NCI-H748 (cell line): Measurements from ENCODE around the gene OXCT1.
"Not testable (repeated sequence)": the region's sequence is repeated elsewhere in the genome, so short reads cannot be mapped to it uniquely, and the experiment has no call there.

Source experiments
- DNase-seq: peaks from one replicate; lab custom pipeline; 2025; ENCODE audit not compliant: unreplicated experiment; lab: John Stamatoyannopoulos, UW

Gene OXCT1

DNA sequence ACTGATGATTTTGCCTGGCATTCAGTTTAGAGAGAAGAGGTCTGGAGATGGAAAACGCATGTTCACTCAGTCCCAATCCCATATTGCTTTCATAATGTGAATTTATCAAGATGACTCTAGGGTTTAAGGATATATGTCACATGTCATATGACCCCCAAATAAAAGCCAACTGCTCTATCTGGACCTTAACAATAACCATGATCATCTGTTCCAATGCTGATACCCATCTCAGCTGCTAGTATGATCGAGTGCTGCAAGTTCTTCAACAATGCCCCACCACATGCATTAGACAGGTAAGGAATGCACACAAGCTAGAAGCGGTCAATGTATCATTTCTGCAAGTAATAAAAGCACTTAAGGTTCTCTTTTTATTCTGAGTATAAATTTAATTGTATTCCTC lies 91.8 kb downstream of the OXCT1 start:
- DNase-seq = no peak

DNA sequence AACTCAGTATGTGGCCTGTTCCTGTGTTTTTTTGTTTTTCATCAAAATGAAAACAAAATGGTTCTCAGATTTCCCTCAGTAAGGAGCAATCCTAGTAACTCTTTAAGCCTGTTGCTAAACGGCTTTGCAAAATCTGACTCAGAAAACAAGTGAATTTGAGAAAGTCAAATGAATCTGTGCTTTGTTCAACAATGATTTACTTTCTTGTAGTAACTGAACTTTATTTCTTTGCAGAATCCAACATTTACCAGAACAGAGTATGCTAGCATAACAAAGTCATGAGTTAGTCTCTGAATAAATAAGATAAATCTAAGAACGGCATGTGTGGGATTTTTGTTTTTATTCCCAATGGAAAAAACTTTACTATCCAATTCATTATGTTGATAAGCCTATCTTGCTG lies 93.8 kb downstream of the OXCT1 start:
- no peak for DNase-seq

- DNase-seq = no peak
These were observed 96.4 kb downstream of the OXCT1 start for GRCh38 chr5:41773799-41774198.

DNA sequence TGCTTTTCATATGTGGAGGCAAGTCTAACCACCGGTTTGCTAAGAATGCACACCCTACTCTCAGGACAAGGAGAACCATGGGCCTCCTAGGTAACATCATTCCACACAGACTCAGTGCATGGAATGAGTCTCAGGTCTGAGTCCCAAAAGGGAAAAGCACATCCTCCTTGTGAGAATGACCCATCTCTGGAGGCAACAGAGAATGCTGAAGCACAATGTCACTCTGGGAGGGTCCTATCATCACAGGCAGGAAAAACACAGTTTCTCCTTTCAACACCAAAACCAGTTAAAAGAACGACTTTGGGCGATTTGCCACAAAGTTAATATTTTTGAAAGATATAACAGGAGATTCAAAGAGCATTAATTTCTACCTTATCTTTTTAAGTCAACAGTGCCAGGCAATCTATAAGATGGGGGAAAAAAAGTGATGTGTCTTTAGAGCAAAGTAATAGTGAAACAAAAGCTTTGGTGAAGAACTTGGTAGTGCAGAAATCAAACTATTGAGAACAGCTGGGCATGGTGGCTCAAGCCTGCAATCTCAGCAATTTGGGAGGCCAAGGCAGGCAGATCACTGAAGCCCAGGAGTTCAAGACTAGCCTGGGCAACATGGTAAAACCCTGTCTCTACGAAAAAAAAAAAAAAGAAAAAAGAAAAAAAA lies 97.3 kb downstream of the OXCT1 start:
- DNase-seq = no peak

DNA sequence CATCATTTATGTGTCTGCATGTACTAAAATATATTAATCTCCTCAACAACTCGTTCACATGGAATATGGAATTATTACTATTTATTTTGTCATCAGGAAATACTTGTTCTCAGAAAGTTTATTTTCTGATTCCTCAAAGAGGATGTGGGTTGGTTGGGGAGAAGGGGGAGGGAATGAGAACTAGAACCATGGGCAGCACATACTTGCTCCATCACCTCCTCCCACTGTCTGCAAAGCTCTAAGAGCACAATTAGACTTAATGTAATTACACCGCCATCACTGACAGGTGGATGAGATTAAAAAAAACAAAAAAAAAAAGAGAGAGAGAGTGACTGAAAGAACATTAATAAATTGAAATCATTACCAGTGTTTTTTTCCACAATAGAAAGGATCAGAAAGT lies 98.2 kb downstream of the OXCT1 start:
- DNase-seq = peak; percentile 68

DNA sequence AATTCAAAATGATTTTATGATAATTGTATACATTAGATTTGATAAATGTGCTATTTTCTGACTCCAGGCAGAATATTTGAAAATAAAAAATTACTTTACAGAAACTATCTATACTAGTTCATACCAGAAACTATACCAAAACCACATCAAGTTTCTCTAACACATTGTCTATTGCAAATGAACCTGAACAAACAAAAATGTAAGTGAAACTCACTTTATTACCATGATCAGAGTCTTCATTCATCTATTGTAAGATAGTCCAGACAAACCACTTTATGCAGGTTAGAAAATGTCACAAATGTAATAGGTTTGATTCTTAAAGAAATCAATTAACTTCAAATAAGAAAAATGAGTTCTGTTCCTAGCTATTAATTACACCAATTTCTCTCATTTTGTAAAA lies 99.4 kb downstream of the OXCT1 start:
- no peak for DNase-seq

DNA sequence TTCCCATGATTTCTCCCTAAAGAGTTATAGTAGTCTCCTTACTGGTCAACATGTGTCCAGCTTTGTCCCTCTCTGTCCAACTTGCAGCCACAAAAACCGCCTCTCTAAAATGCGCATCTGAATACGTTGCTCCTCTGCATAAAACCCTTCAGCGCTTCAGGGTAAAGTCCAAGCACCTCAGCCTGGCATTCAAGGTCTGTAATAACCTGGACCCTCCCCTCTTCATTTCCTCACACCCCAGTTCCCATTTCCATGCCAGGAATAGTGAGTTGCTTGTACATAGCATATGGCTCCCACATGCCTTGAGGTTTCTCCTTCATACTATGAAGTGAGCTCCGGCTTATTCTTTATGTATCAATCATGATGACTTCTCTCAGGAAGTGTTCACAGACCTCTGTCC lies 101.5 kb downstream of the OXCT1 start:
- DNase-seq = no peak

GRCh38 chr5:41764650-41765049 lies 105.6 kb downstream of the OXCT1 start:
- no peak for DNase-seq

GRCh38 chr5:41763574-41763973 lies 106.7 kb downstream of the OXCT1 start:
- no peak for DNase-seq

- no peak for DNase-seq
These were observed 107.1 kb downstream of the OXCT1 start for GRCh38 chr5:41763081-41763480.

DNA sequence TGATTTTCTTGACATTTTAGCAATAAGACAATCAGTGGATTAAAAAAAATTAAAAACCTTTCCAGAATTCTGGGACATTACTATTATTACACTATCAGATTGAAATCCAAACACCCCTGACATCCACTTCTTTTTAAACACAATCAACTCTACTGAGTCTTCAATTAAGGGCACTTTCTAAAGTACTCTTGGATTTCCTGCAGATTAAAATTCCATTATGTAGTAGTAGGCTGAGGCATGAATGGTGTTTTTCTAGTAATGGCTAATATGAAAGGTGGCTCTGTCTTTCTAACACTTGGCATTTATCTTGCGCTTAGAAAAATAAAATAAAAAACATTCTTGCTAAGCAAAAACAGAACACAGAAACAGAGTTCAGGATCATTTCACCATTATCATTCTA lies 107.8 kb downstream of the OXCT1 start:
- DNase-seq = no peak

GRCh38 chr5:41761663-41762062 lies 108.6 kb downstream of the OXCT1 start:
- no peak for DNase-seq

GRCh38 chr5:41755705-41756104 lies 114.5 kb downstream of the OXCT1 start:
- DNase-seq = no peak

DNA sequence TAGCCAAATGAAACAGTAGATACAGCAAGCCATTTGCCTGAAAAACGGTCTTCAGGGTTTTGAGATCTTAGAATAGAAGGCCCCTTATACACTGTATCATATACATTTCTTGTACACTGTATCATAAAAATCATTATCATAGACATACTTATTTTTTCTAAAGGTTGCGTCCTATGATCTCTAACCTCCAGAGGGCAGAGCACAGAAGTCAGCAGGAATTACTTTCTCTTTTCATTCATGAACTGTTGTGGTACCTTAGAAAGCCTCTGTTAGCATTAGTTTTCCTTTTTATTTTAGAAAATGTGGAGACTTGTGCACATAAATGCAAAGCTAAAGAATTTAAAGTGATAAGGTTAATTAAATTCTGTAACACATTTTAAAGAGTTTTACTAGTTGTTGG lies 115.4 kb downstream of the OXCT1 start:
- no peak for DNase-seq

DNA sequence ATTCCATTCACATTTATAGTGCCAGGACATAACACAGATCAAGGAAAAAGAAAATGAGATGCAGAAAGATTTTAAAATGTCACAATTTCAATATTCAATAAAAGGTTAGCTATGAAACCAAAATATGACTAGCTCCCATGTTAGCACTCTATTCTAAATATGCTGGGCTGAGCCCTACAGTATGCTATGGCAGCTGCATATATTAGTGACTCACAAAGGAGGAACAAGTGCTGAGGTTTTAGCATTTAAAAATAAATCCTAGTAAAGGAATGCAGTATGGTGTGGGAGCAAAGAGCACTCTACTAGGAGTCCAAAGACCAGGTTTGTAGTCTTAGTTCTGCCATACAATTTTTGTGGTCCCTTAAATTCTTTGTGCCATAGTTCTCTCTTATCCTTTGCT lies 118.4 kb downstream of the OXCT1 start:
- no peak for DNase-seq

DNA sequence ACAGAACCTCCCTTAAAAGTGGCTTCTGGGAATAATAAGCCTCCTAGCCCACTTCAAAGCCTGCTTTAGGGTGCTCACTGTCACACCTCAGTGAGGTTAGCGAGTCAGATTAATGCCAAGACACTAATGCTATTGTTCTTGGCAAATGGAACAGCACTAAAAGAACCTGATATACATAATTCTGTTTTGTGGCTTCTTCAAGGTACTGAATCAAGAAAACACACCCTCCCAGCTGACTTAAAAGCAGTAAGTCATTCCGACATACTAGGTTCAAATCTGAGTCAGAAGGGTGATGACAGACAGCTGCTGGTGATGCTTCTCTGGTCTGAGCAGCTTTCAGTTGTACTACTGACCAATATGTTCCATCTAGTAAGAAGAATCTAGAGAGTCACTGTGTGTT lies 121.6 kb downstream of the OXCT1 start:
- no peak for DNase-seq

DNA sequence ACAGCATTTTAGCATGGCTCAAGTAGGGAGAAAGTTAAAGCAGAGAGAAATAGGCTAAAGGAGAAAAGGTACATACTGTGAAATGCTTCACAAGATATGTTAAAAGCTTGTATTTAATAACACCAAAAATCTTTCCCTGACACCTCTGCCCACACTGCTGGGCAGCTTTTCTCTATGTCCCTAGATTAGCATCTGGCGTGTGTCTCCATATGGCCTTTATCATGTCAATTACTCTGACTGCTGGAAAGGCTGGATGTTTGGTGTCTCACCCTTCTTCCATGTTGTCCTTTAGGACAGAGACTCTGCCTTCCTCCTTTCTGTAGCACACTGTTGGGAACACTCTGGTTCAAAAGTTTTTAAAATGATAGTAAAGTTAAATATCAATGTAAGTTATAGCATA lies 122.5 kb downstream of the OXCT1 start:
- no peak for DNase-seq

DNA sequence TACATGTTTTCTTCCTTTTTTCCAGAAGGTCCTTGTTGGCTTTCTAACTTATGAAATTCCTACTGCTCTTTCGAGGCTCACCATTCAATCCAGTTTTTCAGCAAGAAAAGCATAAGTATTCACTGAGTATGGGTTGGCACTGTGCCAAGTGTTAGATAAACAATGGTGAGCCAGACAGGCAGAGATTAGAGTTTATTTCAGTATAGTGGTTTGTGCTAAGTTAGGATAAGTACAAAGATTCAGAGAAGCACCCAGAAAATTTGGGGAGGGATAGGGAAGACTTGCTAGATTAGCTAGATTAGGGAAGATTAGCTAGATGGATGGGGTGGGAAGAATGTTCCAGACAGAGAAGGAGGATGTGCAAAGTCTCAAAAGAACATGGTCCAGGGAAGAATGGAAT lies 122.9 kb downstream of the OXCT1 start:
- DNase-seq = peak; percentile 51

- DNase-seq = not testable (repeated sequence)
These were observed 127.6 kb downstream of the OXCT1 start for GRCh38 chr5:41742608-41743007.

- DNase-seq = no peak
These were observed 131.4 kb downstream of the OXCT1 start for GRCh38 chr5:41738710-41739354.

DNA sequence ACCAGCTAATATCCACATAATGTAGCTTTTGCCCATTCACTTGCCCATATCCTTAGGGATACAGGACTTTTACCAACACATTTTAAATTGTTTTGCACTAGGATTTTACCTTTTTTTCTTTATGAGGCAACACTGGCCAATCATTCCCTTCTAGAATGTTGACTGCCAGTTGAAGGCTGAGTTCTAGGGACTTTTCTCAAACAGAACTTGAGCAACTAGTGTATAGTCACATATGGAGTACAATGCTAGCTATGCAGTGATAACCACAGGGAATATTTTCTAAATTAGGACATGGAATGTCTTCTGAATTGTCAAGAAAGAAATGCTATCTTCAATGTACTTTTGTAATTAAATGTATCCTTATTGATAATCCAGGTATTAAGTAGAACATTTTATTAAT lies 133.6 kb downstream of the OXCT1 start:
- DNase-seq = no peak

- no peak for DNase-seq
These were observed 135.0 kb downstream of the OXCT1 start for GRCh38 chr5:41735213-41735612.

GRCh38 chr5:41729381-41729780 lies 140.8 kb downstream of the OXCT1 start:
- not testable (repeated sequence) for DNase-seq
